GM20000 (cell line): ENCODE data around the gene FOXRED1.
"Not testable (repeated sequence)": the region's sequence is repeated elsewhere in the genome, so short reads cannot be mapped to it uniquely, and the experiment has no call there.

Experiments
- DNase-seq: peaks from one replicate; pipeline ENCODE4 v3.0.0; 2012; ENCODE audit warnings: low spot score
- CTCF ChIP-seq: IDR thresholded peaks from 2 replicates; pipeline ENCODE4 v1.5.1; 2012; ENCODE audit warnings: mild to moderate bottlenecking, control low read depth; ENCODE audit errors: extremely low read depth, missing control alignments

Gene FOXRED1

GRCh38 chr11:126304457-126305075, 35.6 kb downstream of the FOXRED1 start:
- no peak for TF ChIP-seq CTCF
- DNase-seq, result peak; percentile 58

- no peak for TF ChIP-seq CTCF
- peak; percentile 71 for DNase-seq
These were observed 36.7 kb downstream of the FOXRED1 start for GRCh38 chr11:126305699-126306098.

GRCh38 chr11:126307706-126308105, 38.8 kb downstream of the FOXRED1 start:
- TF ChIP-seq CTCF, result no peak
- no peak for DNase-seq

- no peak for DNase-seq
- no peak for TF ChIP-seq CTCF
These were observed 39.3 kb downstream of the FOXRED1 start for GRCh38 chr11:126308271-126308671.

- not testable (repeated sequence) for DNase-seq
These were observed 39.8 kb downstream of the FOXRED1 start for GRCh38 chr11:126308771-126309170.

GRCh38 chr11:126310200-126310991, 41.4 kb downstream of the FOXRED1 start:
- peak; percentile 61 for DNase-seq
- peak; percentile 81 for TF ChIP-seq CTCF

- DNase-seq, result no peak
- no peak for TF ChIP-seq CTCF
These were observed 42.0 kb downstream of the FOXRED1 start for GRCh38 chr11:126310992-126311310.
